Hepatocyte (in vitro differentiated cells): ENCODE data around the gene FAM3C.

Experiments used
- EZH2 ChIP-seq: fragments of 200-600 bp; sonication (generic); IDR thresholded peaks from 2 replicates; pipeline ENCODE4 v1.6.1; 2016; ENCODE audit warnings: antibody characterized with exemption, mild to moderate bottlenecking, borderline replicate concordance
- TF ChIP-seq, protein P1 (sequence below): fragments of 200-600 bp; sonication (generic); IDR thresholded peaks from 2 replicates; pipeline ENCODE4 v1.5.1; 2016; ENCODE audit warnings: antibody characterized with exemption, mild to moderate bottlenecking; ENCODE audit not compliant: poor library complexity

DNA sequence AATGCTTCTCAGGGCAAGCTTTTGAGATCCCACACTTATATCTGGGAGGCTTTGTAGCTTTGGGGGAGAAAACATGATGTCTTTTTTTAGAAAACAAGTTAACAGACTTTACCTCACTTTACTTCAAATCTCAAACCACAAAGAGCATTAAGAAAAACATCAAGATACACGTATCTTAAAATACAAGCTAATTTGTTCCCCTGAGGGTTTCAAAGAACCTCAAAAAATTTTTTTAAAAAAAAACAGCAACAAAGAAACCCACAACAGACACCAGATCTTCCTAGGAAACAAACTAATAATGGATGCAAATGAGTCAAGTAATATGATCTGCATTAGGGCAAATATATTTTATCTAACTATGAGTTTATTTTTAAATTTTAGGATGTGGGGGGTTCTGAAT, 24.7 kb downstream of the FAM3C start:
- TF ChIP-seq, protein P1, sequence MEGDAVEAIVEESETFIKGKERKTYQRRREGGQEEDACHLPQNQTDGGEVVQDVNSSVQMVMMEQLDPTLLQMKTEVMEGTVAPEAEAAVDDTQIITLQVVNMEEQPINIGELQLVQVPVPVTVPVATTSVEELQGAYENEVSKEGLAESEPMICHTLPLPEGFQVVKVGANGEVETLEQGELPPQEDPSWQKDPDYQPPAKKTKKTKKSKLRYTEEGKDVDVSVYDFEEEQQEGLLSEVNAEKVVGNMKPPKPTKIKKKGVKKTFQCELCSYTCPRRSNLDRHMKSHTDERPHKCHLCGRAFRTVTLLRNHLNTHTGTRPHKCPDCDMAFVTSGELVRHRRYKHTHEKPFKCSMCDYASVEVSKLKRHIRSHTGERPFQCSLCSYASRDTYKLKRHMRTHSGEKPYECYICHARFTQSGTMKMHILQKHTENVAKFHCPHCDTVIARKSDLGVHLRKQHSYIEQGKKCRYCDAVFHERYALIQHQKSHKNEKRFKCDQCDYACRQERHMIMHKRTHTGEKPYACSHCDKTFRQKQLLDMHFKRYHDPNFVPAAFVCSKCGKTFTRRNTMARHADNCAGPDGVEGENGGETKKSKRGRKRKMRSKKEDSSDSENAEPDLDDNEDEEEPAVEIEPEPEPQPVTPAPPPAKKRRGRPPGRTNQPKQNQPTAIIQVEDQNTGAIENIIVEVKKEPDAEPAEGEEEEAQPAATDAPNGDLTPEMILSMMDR, result no peak
- TF ChIP-seq EZH2, result no peak
